NB4 (cell line): ENCODE data around the gene MTA2.

ENCODE experiments used
- CTCF ChIP-seq: IDR thresholded peaks from one replicate; pipeline ENCODE4 v1.5.1; 2012; ENCODE audit warnings: low read depth, low read length
- POLR2A ChIP-seq: IDR thresholded peaks from 2 replicates; pipeline ENCODE4 v1.6.1; 2011; ENCODE audit warnings: mild to moderate bottlenecking; ENCODE audit not compliant: insufficient read length; ENCODE audit errors: extremely low read depth

GRCh38 chr11:62610814-62611704, 9.4 kb upstream of the MTA2 start:
- TF ChIP-seq CTCF (no peak), POLR2A (no peak)
